Stimulated activated CD8-positive, alpha-beta memory T cell treated with anti-CD3 and anti-CD28 coated beads, Interleukin-7, amount 100 ng/mL, for 1 hour (primary cell): ENCODE results near the gene MMP17.

Source experiments
- DNase-seq, 2 donors: peaks; one replicate each; pipeline ENCODE4 v3.0.0-alpha.2; 2020; ENCODE audit warnings: low read depth in 2 of 2

Gene MMP17

DNA sequence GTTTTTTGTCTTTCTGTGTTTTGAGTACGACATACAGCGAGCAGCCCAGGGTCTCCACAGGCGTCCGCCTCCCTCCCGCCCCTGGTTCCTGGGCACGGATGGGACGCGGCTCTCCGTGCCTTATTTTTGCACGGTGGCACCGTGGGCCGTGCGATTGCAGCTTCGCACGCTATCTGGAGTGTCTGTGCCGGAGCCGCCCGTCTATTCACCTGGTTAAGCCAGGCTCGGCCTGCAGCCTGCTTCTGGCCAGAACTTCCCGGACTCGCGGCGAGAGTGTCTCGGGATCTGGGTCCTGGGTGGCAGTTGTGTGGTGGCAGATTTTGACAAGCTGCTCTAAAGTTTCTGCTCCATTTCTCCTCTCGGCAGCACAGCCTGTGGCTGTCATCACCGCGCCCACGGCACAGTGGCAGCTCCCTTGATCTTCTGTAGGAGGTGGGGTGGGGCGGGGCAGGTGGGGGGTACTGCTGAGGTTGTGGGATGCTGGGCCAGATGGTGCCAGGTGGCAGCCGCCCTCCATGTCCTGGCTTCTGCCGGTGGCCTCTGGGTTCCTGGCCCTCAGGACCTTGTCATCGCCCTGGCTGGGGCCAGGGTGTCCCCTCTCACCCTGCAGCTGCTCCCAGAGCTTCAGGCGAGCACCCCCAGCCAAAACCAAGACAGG lies 2.9 kb downstream of the MMP17 start:
- no peak for DNase-seq

DNA sequence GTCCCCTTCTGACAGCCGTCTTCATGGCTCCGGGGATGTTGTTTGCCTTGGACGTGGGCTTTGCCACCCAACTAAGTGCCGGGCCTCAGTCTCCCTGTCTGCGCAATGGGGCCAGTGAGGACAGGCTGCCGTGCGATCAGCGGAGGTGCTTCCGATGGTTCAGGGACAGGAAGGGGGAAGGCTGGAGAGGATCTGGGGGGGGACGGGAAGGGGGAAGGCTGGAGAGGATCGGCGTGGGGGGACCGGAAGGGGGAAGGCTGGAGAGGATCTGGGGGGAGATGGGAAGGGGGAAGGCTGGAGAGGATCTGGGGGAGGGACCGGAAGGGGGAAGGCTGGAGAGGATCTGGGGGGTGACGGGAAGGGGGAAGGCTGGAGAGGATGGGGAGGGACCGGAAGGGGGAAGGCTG lies 3.4 kb downstream of the MMP17 start:
- no peak for DNase-seq

DNA sequence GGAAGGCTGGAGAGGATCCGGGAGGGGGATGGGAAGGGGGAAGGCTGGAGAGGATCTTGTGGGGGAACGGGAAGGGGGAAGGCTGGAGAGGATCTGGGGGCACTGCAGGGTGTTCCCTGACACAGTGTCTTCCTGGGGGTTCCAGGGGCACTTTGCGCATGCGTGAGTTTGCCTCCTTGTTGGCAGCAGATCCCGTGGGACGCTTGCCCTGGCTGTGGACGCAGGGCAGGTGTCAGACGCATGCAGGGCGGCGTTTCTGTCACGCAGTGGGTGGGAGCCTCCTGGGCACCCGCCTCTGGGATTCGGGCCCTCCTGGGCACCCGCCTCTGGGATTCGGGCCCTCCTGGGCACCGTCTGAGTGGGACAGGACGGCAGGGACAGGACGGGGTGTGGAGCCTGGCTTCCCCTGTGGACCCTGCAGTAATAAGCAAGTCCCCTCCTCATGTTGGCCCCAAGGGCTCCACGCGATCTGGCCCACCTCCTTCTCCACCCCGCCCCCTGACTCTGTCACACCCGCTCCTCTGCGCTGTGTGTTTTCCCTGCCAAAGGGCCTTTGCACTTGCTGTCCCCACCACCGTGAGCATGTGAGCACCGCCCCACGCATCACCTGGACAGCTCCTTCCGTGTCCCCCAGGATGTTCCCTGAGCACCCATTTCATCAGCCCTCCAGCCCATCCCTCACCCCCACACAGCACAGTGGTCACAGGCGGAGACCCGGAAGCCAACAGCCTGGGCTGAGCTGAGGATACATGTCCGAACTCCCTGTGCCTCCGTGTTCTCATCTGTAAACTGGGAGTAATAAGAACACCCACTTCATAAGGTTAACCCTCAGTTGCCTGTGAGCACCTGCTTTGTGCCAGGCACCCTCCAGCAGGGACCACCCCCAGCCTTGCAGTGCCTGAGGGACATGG lies 4.4 kb downstream of the MMP17 start:
- no peak for DNase-seq

DNA sequence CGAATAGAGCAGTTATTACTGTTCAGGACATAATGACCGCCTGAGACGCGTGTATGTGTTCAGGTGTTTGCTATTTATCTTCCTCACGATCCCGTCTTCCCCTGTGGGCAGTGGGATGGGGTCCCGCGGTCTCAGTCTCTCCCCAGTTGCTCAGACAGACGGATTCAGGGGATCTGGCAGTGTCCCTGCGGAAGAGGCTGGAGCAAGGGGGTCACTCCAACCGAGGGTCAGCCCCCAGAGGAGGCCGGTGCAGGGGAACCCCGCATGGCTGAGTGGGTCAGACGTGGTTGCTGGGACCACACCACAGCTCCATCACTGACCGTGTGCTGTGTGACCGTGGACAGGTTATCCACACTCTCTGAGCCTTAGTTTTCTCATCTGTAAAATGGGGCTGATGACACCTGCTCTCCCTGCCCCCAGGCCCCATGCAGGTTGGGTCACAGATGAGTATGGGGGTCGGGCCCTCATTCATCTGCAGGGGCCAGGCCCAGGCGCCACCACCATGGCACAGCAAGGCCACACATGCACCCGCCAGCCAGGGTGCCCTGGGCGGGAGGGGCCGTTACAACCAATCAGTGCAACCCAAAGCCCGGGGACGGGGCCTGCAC lies 5.2 kb downstream of the MMP17 start:
- no peak for DNase-seq

DNA sequence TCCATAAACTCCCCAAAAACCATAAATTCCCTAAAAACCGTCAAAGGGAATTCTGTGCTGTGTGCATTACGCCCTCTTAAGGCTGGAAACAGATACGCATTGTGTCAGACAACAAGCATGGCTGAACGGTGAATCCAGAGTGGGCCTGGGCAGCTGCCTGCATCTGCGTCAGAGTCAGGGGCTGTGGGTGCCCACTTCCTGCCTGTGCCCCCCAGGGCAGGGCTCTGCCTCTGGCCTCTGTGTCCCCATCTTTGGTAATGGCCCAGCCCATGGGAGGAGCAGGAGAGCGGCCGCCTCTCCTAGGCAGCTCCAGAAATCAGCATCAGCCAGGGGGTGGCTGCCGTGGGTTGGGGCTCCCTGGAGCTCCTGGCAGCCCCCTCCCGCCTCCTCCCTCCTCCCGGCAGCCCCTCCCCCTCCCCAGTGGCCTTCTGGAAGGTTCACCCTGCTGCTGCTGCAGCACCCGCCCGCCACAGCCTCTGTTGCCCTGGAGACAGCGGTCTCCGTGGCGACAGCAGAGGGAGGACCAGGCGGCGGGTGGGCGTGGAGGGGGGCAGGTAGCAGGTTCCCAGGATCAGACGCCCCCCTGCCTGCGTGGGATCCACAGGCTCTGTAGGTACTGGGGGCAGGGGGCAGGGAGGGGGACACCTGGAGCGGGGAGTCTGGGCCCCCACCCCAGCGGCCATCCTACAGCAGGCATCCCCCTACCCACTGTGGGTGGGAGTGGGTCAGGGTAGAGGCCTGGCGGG lies 5.9 kb downstream of the MMP17 start:
- no peak for DNase-seq

DNA sequence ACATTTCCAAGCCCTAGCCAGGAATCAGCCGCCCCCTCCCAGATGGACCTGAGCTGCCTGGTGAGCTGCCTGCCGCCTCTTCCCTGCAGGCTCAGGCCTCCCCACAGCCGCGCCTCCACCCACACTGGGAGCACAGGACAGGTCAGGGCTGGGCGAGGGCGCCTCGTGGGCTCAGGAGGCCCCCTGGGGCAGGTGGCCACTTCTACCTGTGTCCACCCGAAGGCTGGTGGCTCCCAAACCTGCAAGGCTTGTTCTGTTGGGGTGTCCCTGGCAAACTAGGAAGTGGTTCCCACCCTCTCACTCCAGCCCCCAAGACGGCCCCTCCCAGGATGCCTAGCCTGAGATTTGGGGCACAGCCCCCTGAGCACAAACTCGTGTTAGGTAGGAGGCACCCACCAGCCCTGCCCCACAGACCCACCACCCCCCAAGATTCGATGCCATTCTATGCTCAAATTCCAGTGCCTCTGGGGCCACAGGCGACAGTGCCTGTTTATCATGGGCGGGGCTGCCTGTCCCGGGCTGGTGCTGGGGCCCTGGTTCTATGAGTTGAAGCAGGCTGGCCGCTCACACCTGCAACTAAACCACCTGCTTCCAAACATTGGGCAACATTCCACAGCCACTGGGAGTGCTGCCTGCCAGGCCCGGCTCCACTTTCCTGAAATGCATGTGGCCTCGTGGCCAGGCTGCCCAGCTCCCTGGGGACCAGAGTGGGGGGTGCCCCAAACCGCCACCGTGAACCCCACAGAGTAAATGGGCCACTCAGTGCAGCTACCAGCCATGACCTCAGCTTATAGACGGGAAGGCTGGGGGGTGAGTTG lies 6.8 kb downstream of the MMP17 start:
- no peak for DNase-seq

DNA sequence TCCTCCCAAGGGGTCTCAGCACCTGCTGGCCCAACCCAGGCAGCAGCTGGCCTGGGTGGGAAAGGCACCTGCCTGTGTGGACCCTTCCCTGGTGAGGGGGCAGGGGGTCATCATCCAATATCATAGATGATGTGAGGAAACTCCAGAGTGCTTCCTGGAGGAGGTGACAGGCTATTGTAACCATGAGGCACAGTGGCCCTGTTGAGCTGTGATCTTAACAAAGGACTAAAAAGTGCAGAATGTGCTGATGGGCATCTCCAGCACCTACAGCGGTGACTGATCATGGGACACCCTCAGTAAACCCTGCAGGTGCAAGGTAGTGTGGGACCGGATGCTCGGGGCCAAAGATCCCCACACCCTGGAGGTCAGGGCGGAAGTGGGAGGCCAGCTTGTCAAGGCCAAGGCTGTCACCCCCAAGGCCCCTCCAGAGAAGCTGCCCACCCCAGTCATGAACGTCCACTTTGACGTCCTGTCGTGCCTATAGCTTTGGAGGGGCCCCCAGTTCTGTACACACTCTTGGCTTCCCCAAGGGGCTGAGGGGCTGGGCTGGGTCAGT lies 7.5 kb downstream of the MMP17 start:
- DNase-seq, result no peak

DNA sequence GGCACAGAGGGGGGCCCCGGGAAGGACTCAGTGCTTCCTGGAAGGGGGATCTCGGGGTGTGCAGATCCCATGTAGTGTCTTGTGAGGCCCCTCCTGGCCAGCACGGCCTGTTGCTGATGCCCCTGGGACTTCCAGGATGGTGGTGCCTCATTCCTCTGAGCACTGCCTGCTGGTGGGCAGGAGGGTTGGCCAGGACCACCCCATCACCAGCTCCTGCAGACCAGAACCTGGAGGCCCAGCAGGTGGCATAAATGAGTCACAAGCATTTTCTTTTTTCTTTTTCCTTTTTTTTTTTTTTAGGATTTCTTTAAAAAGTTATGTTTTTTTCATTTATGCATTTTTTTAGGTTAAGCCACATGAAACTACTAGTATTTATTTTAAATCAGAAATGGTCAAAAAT lies 8.0 kb downstream of the MMP17 start:
- no peak for DNase-seq

DNA sequence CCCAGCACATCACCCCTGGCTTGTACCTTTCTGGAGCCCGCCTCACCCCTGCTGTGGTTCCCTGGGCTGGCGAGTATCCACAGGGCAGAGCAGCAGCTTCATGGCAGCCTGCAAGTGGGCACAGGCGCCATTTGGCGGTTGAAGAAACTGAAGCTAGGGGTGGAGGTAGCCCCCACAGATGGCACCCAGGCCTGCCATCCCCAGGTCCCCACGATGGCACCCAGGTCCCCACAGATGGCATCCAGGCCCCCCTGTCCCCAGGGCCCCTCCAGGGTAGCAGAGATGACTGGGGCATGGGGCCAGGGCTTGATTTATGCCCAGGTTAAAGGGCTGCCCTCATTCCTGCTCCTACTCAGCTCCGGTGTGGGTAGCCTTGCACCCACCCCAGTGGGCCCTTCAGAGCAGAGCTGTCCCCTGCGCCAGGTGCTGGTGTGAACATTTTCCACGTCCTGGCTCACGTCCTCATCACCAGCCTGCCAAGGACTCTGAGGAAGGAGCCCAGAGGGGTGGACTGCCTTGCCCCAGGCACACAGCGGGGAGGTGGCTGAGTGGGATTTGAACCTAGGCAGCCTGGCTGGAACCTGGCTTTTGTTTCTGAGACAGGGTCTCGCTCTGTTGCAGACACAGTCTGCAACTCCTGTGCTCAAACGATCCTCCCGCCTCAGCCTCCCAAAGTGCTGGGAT lies 8.7 kb downstream of the MMP17 start:
- DNase-seq, result no peak

DNA sequence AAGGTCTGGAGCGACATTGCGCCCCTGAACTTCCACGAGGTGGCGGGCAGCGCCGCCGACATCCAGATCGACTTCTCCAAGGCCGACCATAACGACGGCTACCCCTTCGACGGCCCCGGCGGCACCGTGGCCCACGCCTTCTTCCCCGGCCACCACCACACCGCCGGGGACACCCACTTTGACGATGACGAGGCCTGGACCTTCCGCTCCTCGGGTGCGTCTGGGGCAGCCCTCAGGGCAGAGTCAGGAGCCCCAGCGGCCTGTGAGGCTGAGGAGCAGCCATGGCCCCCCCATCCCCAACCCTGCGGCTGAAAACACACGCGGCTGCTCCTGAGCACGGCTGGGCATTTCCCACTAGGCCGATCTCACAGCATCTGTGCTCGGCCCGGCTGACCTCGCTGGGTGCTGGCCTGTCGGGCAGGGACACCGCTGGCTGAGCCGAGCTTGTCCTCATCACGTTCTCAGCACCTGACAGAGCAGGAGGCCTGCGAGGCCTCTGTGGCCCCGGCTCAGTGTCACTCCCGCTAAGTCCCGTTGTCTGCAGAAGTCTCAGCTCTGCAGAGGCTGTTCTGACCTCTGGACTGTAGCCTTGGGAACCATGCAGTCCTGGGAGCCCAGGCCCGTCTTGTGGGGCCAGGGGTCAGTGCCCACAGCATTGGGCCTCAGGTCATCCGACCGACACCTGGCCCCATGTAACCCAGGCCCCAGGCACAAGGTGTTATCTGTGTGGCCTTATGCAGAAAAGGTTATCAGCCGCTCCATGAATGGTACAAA lies 12.6 kb downstream of the MMP17 start:
- no peak for DNase-seq

DNA sequence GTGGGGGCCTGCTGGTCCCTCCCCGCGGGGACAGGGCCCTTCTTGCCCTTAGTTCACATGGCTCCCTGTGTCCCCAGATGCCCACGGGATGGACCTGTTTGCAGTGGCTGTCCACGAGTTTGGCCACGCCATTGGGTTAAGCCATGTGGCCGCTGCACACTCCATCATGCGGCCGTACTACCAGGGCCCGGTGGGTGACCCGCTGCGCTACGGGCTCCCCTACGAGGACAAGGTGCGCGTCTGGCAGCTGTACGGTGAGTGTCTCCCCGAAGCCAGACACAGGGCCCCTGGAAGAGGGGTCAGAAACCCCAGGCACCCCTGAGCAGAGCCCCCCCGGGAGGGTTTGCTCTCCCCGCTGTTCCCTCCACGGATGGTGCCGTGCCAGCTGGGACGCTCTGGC lies 13.4 kb downstream of the MMP17 start:
- DNase-seq, result no peak

DNA sequence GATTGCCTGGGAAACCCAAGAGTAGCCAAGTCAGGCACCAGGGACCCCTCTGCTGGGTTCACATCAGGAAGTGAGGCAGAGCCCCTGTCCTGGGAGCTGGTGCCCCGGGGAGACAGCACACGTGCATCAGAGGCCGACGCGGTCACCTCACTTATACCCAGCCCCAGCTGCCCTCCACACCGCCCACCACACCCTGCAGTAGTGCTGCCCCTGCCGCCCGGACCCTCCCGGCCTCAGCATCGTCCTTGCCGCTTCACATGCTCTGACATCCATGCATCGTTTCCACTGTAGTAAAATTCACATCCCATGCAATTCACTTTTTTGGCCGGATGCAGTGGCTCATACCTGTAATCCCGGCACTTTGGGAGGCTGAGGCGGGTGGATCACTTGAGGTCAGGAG lies 14.0 kb downstream of the MMP17 start:
- no peak for DNase-seq

DNA sequence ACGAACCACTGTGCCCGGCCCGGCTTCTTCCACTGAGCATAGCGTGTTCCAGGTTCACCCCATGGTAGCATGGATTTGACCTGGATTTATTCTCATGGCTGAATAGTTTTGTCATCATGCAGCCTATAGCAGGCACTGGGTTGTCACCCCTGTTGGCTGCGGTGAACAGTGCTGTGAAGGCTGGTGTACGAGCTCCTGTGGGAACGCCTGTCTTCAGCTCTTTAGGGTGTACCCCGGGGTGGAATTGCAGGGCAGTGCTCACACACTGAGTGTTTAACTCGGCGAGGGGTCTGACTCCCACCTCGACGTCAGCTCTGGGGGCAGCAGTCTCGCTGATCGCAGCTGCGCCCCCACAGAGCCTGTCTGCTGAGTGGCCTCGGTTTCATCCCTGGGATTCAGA lies 15.3 kb downstream of the MMP17 start:
- no peak for DNase-seq

DNA sequence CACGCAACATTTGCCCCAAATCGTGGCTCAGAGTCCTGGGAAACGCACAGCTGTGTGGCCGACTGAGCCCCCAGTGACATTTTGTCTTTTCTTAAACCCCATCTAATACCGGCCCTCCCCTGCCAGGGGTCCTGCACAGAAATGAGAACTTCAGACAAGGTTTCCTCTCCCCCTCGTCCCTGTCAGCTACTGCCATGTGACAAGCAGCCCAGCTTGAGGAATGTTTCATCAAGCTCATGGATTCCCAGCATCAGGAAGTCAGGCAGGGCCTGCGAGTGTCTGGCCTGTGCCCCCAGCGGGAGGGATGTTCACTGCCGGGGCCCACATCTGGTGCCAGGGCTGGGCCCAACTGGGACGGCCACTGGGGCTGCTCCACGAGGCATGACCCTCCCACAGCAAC lies 15.9 kb downstream of the MMP17 start:
- DNase-seq, result no peak

DNA sequence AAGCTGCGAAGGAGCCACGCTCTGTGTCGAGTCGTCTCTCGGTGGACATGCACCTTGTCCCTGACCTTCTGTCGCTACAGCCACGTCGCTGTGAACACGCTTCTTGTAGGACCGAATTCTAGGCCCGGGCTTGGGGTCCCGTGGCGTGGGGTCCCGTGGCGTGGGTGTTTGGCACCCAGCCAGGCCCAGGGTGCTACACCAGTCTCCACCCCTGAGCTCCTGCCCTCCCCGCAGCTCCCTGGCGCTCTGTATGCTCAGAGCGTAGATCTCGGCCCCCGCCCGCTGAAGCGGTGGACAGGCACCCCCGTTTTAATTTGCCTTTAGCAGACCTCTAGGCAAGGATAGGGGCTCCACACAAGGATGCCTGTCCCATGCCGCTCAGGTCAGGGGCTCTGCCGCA lies 16.5 kb downstream of the MMP17 start:
- DNase-seq, result no peak

DNA sequence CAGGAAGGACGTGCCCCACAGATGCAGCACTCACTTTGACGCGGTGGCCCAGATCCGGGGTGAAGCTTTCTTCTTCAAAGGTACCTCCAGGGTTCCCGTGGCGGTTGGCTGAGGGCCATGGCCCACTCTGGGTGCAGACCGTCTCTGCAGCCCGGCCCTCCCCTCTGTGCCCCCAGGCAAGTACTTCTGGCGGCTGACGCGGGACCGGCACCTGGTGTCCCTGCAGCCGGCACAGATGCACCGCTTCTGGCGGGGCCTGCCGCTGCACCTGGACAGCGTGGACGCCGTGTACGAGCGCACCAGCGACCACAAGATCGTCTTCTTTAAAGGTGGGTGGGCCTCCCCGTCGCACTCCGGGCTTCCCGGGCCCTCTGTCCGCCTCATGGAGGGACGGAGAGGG lies 16.9 kb downstream of the MMP17 start:
- DNase-seq, result no peak

DNA sequence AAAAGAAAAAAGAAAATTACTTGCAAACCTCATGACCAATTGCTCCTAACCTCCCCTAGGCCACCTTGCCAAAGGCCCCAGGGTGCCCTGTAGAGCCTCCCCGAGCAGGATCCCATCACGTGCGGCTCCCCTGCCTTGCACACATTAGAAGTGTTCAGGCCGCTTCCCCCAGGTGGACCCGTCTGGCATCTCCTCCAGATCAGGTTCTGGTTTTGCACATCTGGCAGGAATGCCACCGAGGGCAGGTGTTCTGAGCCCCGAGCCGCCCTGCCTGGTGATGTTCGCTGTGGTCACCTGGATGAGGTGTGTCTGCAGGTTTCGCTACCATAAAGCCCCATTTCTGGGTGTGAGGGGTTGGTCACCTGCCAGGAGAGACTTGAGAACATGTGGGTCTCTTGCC lies 19.3 kb downstream of the MMP17 start:
- no peak for DNase-seq

DNA sequence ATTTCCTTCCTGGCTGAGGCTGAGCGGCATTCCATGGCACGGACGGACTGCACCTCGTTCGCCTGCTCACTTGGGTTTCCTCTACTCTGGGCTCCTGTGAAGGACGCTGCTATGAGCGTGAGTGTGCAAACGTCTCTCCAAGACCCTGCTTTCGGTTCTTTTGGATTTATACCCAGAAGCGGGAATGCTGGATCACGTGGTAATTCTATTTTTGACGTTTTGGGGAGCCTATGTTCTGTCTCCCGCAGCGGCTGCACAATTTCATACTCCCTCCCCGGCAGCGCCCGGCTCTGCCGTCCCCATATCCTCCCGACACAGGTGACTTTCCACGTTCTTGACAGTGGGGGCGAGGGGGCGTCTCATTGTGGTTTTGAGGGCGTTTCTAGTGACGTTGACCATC lies 20.6 kb downstream of the MMP17 start:
- no peak for DNase-seq

DNA sequence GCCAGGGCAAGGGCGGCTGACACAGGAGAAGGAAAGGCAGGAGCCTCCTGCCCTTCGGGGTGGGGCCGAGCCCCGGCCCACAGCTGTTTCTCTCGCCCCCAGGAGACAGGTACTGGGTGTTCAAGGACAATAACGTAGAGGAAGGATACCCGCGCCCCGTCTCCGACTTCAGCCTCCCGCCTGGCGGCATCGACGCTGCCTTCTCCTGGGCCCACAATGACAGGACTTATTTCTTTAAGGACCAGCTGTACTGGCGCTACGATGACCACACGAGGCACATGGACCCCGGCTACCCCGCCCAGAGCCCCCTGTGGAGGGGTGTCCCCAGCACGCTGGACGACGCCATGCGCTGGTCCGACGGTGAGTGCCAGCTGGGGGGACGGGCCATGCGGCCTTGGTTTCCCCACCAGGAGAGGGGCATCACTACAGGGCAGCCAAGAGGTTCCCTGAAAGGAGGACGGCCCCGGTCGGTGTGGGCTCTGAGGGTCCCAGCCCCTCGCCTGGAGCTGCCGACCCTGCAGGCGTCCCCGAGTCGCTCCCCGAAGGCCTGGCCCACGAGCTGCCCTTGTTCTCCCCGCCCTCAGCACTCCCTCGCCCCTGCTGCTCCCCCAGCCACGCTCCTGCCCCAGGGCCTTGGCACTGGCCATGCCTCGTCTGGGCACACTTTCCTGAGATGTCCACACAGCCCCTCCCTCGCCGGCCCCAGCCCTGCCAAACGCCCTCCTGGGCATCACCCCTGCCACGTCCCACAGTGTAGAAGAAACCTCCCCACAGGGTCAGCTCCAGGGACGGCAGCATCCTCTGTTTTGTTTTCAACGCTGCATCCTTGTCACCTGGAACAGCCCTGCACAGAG lies 21.7 kb downstream of the MMP17 start:
- DNase-seq, result no peak
